HG02973 (cell line): ENCODE data around the gene DYSF.

ENCODE experiments used
- ATAC-seq: cut with Tn5 transposase; IDR thresholded peaks from one replicate; pipeline ENCODE4 v1.9.1; 2021; ENCODE audit warnings: moderate library complexity; ENCODE audit not compliant: unreplicated experiment

Gene DYSF

DNA sequence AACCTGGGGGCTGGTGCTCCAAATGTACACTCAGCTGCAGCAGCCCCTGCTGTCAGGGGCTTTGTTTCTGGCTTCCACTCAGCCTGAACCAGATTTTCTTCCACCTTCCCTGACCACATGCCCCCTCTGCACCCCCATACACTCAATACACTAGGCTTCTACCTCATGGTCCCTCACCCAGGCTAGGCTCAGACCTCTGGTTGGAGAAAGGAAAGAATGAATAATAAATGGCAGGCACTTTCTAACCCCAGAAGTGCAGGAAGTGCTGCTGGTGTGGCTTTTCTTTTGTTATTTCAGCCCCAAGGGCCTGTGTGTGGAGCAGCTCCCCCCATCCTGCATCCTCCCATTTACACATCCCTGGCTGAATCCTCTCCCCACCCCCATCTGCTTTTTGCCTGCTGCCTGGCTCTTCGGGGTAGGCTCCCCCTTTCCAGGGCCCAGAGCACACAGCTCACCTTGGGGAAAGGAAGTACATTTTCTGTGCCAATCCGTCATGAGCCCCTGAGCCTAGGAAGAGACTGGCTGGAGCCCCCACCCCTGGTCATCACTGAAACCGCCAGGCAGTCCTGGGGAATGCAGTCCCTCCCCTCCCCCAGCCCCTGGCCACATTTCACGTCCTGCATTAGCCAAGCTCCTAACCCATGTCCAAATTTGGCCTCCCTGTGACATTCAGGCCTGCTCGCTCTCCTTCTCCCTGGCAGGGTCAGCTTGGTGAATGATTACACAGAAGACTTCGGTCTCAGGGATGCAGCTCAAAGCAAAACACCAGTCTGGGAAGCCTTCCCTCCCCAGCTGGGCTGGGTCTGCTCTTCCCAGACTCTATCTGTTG is 2.6 kb downstream of the DYSF start:
- no peak for ATAC-seq

DNA sequence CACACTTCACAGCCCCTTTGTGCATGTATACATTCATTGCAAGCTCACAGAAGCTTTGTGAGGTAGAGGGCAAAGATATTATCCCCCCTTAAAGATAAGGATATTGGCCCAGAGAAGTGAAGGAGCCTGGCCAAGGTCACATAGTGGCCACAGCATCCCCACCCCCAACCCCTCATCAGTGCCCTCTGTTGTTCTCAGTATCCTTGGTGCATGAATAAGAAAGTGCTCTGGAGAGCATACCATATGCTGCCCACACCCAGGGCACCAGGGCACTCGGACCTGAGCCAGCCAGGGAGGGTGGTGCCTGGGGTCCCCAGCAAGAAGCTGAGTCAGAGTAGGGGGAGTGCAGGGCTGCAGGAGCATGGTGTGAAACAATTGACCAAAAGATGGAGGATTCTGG is 3.3 kb downstream of the DYSF start:
- ATAC-seq: no peak

DNA sequence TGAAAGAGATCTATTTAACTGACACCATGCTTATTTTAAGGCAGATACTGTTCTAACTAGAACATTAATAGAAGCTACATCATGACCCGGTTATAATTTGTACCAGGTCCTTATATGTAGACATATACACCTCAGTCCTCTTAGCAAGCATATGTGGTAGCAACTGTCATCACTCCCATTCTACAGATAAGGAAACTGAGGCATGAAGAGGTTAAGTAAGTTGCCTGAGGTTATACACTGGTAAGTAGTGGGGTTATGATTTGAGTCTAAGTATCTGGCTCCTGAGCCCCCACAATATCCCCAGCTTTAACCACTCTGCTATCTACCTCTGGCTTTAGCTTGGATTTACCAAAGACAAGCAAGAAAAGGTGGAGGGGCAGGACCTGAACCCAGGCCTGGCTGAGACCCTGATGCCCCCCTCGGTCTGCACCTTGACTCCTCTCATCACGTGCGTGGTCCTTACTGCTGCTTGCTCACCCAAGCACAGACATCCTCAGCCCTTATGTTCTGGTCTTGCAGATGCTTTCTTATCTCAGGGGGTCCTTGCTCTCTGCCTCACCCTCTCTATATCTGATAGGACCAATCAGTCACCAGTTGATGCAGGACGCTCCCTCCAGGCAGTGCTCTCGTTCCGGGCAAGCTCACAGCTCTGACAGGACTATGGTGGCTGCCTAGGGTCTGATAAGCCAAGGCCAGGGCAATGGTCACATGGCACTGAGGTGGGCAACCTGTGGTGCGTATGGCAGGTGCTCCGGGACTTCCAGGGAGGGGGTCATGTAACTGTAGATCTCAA is 4.0 kb downstream of the DYSF start:
- no peak for ATAC-seq

DNA sequence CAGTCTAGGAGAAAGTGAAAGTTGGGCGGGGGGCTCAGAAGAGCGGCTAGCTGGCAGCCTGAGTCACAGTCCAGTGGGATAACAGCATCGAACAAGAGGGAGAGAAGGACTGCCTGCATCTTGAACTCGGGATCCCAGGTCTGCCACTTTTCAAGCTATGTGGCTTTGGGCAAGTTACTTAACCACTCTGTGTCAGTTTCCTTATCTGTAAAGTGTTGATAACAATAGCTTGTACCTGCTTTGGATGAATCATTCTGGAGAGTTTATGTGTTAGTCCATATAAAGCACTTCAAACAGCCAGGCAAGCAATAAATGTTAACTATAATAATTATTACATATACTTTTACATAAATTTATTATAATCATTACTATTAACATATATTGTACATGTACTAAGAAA is 4.6 kb downstream of the DYSF start:
- ATAC-seq: no peak

DNA sequence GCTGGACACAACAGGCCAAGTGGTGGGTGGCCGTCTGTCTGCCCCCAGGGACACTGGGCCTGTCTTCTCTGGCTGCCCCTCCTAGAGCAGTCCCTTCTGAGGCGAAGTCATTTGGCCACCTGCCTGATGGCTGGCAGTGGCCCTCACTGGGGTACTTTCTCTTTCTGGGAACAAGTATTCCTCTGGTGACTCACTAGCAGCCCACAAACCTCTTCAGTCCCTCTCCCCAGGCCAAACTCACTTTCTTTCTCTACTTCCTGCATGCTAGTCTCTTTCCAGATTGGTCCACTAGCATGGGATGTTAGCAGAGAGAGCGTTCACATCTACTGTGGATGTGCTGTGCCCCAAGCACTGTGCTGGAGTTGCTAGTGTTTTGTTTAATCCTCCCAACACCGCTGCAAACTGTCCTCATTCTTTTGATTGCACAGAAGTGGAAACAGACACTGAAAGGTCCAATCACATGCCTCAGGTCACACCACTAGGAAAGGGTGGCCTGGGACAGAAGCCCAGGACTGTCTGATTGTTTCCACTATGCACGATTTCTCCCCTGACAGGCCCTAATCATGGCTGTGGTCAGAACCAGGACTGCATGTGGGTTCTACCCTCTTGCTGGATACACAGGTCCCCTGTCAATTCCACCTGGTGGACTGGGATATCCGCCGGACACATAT is 5.2 kb downstream of the DYSF start:
- ATAC-seq: no peak

DNA sequence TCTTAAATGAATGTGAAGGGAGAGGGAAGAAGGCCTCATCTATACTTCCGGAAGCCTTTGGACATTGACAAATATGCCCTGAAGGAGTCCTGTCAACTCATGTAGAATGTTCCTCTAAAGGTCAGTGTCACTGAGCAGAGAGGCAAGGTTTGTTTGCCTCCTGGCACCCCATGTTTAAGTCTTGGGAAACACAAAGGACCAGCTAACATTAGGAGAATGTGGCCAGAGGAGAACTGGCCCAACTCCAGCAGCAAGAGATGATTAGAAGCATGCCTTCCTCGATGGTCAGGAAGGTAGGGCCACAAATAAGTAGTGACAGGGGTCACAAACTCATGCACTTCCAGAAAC is 5.7 kb downstream of the DYSF start:
- ATAC-seq: no peak

DNA sequence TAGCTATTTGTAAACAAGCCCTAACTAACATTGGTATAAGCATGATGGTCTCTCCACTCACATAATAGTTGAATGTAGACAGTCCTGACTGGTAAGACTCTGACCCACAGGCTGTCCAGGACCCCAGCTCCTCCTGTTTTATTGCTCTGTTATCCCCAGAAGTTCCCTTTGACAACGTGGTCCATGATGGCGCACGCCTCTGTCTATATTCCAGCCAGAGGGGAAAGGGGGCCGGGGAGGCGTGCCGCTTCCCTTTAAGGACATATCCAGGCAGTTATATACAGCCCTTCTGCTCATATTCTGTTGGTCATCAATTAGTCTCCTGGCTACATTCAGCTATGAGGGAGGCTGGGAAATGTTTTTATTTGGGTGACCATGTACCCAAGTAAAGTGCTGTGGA is 6.7 kb downstream of the DYSF start:
- no peak for ATAC-seq

DNA sequence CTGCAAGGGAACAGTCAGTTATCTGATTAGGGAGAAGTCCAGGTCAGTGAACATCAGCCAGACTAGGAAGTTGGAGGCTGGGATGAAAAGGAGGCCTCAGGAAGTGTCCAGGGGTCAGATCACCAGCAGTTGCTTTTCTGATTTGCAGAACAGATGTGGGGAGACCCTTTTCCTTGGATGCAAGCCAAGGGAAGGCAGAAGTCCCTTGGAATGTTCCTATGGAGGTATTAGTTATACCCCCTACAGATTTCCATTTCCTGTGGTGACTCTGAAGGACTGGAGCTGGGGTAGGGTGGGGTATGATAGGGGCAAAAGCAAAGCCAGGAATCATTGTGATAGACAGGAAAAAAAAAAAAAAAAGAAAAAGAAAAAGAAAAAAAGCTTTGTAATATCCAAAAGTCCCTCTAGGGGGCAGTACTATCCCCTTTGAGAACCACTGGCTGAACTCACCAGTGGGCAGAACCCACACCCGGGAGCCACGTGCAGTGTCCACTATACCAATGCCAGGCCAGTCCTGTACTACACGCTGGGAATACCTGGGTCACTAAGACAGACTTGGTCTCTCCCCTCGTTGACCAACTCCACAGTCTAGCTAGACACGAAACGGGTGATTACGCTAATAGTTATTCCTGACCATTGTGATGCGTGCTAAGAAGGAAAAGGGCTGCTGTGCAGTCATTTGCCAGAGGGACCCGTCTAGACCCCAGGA is 7.4 kb downstream of the DYSF start:
- ATAC-seq: no peak

DNA sequence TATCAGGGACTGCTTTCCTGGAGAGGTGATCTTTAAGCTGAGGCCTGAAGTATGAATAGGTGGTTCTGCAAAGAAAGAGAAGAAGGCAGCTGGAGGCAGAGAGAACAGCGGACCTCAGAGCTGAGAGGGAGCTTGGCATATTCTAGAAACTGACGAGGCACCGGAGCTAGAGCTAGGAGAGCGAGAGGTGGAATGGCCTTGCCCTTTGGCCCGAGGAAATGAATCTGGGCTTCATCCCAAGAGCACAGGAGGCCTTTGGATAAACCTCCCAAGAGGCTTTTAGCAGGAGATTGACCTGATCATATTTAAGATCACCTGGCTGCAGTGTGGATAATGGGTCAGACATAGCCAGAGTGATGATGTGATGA is 7.9 kb downstream of the DYSF start:
- no peak for ATAC-seq

DNA sequence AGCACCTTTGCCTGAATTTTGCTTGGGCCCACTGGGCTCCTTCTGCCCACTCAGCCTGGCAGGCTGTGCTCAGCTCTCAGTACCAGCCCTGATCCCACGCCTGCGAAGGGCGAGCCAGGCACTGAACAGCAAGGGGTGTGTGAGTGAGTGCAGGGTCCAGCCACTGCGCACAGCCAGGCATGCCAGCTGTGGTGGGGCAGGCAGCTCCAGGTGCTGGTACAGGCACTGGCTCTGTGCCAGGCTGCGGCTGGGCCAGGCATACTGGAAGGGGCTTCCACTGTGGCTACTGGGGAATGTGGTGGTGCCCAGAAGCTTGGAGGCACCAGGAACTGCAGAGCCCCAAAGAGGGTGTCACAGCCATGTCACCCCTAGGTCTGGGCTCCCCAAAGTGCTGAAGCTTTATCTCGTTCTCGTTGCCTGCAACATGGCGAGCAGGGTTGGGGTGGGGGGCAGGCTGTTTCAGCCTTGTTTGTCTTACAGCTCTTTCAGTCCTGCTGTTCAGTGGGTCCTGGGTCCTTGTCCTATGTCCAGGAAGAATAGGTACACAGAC is 8.8 kb downstream of the DYSF start:
- ATAC-seq: no peak

DNA sequence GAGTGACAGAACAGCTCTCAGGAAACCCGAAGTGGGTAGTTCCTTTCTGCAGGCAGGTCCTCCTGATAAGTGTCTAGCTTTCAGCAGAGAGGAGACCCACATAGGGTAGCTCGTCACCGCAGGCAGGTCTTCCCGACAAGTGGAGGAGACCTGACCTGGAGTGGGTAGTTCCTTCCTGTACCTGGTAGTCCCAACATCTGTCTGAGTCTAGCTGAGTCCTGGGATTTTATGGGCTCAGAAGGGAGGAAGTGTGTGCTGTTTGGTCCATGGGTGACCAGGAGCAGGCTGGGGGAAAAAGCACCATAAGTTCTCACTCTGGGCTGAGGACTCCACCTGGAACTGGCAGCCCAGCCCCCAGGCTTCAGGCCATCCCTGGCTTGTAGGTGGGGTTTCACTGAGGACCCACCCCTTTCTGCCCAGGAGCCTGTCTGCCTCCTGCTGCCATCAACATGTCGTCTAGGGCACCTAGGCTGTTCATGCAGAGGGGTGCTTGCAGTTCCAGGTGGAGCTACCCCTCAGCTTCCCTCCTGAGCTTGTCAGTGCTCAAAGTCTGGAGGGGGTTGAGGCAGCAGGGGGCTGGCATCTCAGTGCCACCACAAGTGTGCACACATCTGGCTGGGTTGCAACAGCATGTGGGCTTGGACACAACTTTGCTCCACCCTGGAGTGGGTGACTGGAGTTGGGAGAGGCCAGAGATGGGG is 9.4 kb downstream of the DYSF start:
- ATAC-seq: no peak

DNA sequence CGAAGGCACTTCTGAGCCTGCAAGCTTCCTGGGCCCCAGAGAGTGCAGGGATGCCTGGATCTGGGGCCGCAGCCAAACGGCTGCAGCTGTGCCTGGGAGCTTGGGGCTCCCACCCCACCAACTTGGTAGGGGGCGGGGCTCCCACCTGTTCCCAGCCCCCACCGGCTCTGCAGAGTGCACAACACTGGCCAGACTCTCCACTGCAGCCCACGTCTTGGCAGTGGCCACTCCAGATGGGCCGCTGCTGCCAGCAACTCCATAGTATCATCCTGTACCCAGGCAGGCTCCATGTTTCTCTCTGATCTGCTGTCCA is 9.9 kb downstream of the DYSF start:
- no peak for ATAC-seq

DNA sequence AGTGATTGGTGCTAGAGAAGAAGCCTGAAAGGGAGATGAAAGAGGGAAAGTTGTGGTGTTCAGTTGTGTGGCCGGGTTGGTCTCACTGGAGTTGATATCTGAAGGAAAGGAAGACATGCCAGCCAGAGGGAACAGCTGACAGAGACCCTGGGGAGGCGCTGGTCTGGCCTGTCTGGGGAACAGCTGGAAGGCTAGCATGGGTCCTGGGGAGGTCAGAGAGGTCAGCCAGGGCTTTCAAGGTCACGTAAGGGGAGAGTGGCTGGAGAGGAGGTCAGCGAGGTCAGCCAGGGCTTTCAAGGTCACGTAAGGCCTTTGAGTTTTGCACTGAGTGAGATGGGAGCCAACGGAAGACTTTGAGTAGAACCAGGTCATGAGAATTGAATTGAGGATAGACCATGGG is 11.0 kb downstream of the DYSF start:
- no peak for ATAC-seq

DNA sequence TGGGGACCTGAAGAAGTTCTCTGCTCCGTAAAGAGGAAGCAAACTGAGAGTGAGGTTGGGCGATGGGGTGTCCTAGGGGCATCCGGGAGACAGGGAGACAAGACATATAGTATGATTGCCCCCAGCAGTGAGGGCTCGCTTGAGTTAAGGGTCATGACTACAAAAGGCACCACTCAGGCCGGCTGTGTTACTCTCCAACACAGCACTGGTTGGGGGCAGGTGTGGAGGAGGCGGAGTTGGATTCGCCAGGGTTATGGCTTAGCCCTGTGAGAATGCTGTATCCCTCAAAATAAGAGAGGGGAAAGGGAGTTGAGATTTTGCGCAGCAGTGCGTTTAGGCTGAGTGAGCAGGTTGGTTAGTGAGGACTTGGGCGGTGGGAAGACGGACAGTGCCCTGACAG is 12.0 kb downstream of the DYSF start:
- no peak for ATAC-seq

DNA sequence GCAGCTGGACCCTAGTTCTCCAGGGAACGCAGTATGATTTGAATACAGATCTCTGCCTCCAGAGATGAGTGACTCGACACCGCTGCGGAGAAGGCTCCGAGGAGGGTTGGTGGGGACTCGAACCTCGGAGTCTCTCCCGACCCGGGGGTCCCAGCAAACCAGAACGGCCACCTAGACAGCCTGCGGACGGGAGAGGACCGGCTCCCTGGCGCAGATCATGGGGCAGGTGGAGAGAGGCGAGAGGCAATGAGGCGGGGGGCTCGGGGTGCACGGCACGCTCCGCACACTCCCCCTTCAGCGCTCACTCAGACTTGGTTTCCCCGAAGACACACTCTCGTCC is 12.6 kb downstream of the DYSF start:
- ATAC-seq: no peak

DNA sequence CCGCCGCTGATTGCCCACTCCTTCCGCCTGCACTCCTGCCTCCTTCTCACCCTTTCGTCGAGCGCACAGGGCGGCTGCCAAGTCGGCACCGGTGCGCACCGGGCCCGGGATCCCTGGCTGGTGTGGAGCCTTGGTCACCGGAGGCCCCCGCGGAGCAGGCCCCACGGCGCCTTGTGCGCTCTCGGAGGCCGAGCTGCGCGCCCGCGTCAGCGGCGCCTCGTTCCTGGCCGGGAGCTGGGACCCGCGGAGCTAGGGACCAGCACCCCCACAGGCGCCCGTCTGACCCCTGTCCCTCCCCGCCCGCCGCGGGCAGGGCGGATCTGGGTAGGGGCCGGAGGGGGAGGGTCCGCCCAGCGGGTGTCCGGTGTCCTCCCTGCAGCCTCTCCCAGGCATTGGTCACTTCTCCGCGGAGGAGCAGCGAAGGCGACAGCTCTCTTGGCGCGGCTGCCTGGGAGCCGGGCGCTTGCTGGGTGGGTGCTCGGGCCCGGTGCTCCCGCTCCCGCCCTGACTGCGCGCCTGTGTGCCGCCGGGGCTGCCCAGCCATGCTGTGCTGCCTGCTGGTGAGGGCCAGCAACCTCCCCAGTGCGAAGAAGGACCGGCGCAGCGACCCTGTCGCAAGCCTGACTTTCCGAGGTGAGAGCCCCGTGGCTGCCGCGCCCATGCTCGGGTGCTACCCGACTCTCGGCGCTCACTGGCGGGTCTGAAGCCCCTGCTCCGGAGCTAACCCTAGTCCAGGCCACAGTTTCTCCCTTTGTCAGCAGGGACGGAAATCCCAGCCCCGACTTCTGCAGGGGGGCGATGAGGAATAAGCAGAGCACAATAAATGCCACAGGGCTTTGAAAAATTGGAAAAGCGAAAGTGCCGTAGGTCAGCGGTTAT is 13.2 kb downstream of the DYSF start:
- no peak for ATAC-seq

DNA sequence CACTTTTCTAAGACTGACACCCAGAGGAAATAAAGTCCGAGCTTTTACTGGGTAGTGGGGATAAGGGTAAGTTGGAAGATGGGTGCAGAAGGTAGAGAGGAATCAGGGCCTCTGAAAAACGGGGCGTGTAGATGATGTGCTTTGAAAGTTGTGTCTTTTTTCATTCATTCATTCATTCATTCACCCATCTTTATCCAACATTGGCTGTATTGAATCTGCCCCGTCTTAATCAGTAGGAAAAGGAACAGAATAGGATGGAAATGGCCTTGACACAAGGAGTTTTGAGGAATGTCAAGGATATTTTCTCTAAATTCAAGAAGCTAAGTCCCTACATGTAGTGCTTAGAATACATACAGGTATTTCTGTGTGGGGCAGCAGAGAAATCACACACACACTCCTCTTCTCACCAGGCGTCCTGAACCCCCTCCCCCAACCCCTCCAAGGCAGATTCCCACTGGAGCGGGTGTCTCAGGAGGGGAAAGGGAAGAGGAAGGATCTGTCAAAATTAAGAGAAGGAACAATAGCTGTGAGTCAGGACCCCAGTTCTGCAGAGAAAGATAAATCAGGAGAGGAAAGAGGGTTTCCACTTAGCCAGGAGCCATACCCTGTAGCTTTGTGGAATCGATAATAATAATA is 13.9 kb downstream of the DYSF start:
- ATAC-seq: no peak

DNA sequence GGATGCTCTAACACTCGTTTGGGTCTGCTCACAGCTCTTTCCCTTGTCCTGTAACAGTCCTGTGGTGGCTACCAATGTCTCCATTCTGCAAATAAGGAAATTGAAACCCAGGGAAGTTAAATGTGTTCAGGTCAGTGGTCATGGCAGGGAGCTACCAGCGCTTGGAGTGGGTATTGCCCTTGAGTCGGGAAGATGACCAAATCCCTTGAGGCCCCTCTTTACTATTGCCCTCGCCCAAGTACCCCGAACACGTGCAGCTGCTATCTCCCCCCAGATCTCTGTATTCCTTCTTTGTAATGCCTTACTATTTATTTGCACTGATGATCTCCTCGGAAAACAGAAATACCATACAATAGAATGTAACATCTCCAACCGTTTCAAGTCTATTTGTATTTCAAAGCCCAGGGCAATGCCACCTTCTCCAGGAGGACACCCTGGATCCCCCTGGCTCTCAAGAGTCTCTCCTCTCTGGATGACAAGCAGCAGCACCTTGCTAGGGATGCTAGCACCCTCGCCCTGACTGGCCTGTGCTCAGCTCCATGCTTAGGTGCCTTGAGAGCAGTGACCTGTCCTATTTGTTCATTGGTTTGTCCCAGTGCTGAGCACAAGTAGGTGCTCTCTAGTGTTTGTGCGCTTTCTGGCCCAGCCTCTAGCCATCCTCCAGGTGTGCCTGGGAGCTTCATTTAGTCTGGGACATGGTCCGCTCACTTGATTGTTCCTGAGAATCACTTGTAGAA is 15.1 kb downstream of the DYSF start:
- ATAC-seq: no peak
